Osteoblast (primary cell): ENCODE results near the gene OR7G1. TPM values are rescaled to one million over a fixed set of nuclear protein-coding genes. Genes with fewer than 3 reads are reported as not detected.

Experiments
- DNase-seq: peaks from one replicate; pipeline ENCODE4 v3.0.0; 2011; ENCODE audit warnings: low spot score, mixed read lengths; ENCODE audit not compliant: insufficient read length; ENCODE audit errors: missing footprints
- H2AFZ ChIP-seq: 2 replicates; pipeline ENCODE4 v1.6.0; 2011; ENCODE audit warnings: mild to moderate bottlenecking, low read length
- H3K27ac ChIP-seq: 2 replicates; pipeline ENCODE4 v1.5.1; 2011; ENCODE audit warnings: mild to moderate bottlenecking, low read depth, low read length, moderate library complexity
- H3K27me3 ChIP-seq: 2 replicates; pipeline ENCODE4 v1.6.0; 2012; ENCODE audit warnings: mild to moderate bottlenecking, control low read depth, inconsistent platforms, low read length, moderate library complexity; ENCODE audit not compliant: insufficient read depth
- H3K36me3 ChIP-seq: 2 replicates; pipeline ENCODE4 v1.5.1; 2011; ENCODE audit warnings: mild to moderate bottlenecking, low read length, control low read depth, moderate library complexity; ENCODE audit not compliant: insufficient read depth
- H3K4me1 ChIP-seq: 2 replicates; pipeline ENCODE4 v1.5.1; 2011; ENCODE audit warnings: mild to moderate bottlenecking, low read length, control low read depth, moderate library complexity; ENCODE audit not compliant: insufficient read depth
- H3K4me2 ChIP-seq: 2 replicates; pipeline ENCODE4 v1.6.0; 2011; ENCODE audit warnings: mild to moderate bottlenecking, low read length; ENCODE audit not compliant: insufficient read depth
- H3K4me3 ChIP-seq: fragments of 200-600 bp; sonication (generic); 3 replicates; pipeline ENCODE4 v1.5.1; 2012; ENCODE audit warnings: mild to moderate bottlenecking, low read length, inconsistent platforms; ENCODE audit not compliant: insufficient read depth
- H3K79me2 ChIP-seq: 2 replicates; pipeline ENCODE4 v1.6.0; 2012; ENCODE audit warnings: mild to moderate bottlenecking, low read length, control low read depth, inconsistent platforms; ENCODE audit not compliant: insufficient read depth
- H3K9me3 ChIP-seq: 2 replicates; pipeline ENCODE4 v1.5.1; 2011; ENCODE audit warnings: low read depth, low read length, control low read depth
- H4K20me1 ChIP-seq: 2 replicates; pipeline ENCODE4 v1.6.0; 2012; ENCODE audit warnings: mild to moderate bottlenecking, low read length, control low read depth; ENCODE audit not compliant: insufficient read depth
- total RNA-seq: library from RNA; depleted of rRNA; stranded (reverse); fragments of >200 nt; gene quantifications from 2 replicates; pipeline ENCODE4 v1.2.3, GENCODE V29; 2012
- TF ChIP-seq, protein P1 (sequence below): IDR thresholded peaks from 2 replicates; pipeline ENCODE4 v1.5.1; 2011; ENCODE audit warnings: mild to moderate bottlenecking, low read depth, low read length, moderate library complexity; ENCODE audit errors: extremely low read depth

Gene OR7G1
- total RNA-seq, 1 donor, result not detected

DNA sequence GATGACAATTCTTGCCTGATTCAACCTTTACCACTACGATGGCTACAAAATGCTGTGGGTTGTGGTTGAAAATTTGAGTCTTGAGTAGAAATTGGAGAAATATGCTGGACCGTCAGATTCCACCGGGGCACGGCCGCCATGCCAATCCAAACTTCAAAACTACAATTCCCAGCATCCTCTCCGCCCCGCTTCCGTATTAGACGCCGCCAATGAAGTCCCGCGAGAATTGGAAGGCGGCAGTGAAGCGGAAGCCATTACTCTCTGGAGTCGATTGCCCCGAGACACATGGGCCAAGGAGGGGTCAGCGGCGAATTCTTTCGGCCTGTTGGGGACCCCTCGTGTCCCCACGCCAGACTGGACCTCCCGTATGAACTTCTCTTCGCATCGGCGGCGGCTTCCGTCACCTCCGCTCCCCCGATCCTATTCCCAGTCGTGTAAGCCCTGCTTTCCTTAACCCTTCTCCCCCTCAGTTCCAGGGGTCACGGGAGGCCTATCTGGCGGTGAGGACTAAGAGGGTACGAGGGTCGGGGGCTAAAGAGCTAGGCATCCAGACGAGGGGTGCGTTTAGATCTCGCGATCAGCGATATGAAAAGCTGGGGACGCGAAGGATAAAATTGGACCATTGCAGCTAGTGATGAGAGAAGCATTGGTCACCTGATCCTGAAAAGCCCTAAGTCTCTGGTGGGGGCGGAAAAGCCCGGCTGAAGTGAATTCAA is 24.8 kb upstream of the OR7G1 start, which contains the start of gene ZNF317:
Gene ZNF317, plus strand, starts transcription at position 239 of the 716 bp plus-strand sequence. CDS start 15,620 bp downstream, outside the sequence.
- Histone ChIP-seq H3K79me2 (peaks cover 50% of the 10 kb centered on the region), H3K4me3 (peak within 1 kb of the TSS; percentile 87), H3K36me3 (no peaks in the 10 kb centered on the region), H3K4me1 (peaks cover 9% of the 10 kb centered on the region), H4K20me1 (peaks cover 3% of the 10 kb centered on the region), H3K4me2 (peak within 1 kb of the TSS; percentile 85), H3K27ac (peak within 1 kb of the TSS; percentile 87), H2AFZ (peak within 1 kb of the TSS; percentile 94), H3K9me3 (no peaks in the 10 kb centered on the region), H3K27me3 (no peaks in the 10 kb centered on the region)
- TF ChIP-seq, protein P1, sequence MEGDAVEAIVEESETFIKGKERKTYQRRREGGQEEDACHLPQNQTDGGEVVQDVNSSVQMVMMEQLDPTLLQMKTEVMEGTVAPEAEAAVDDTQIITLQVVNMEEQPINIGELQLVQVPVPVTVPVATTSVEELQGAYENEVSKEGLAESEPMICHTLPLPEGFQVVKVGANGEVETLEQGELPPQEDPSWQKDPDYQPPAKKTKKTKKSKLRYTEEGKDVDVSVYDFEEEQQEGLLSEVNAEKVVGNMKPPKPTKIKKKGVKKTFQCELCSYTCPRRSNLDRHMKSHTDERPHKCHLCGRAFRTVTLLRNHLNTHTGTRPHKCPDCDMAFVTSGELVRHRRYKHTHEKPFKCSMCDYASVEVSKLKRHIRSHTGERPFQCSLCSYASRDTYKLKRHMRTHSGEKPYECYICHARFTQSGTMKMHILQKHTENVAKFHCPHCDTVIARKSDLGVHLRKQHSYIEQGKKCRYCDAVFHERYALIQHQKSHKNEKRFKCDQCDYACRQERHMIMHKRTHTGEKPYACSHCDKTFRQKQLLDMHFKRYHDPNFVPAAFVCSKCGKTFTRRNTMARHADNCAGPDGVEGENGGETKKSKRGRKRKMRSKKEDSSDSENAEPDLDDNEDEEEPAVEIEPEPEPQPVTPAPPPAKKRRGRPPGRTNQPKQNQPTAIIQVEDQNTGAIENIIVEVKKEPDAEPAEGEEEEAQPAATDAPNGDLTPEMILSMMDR, result no peak
- DNase-seq, result peak; percentile 89

DNA sequence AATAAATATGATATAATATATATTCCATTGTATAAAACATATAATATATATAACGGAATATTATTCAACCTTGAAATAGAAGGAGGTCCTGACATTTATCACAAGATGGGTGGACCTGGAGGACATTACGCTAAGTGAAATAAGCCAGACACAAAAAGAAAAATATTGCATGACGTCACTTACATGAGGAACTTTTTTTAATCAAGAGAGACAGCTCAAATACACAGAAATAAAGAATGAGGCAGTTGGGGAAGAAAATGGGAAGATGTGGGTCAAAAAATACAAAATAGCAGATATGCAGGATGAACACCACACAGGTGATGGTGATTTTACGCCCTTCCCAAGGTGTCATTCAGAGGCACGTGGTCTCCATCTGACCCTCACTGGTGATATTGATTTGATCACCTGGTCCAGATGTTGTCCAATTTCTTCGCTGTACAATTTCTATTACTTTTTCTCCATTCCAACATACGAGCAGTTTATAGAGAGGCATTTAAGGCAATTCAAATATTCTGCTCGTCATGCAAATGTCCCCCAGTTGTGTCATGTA is 24.1 kb upstream of the OR7G1 start:
- DNase-seq, result no peak

DNA sequence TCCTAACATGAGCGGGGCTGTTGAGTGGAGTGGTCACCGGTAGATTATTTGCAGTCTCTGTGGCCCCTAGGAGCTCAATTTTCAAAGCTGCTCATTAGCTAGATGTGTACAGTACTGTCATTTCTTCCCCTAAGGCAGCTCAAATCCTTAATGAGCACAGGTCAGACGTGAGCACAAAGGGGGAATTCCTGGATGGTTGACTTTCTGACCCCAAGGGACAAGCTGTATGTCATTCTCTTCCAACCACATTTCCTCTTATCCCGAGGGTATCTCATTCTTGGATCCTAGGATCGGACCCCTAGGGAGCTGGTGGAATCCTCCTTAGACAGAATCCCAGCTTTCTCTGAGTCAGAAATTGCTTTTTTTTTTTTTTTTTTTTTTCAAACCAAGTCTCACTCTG is 16.9 kb upstream of the OR7G1 start:
- Histone ChIP-seq H3K36me3 (no peaks in the 10 kb centered on the region), H3K79me2 (no peaks in the 10 kb centered on the region), H3K4me3 (no peak overlapping the region), H4K20me1 (no peaks in the 10 kb centered on the region), H3K4me1 (no peaks in the 10 kb centered on the region), H2AFZ (no peak overlapping the region), H3K4me2 (no peak overlapping the region), H3K27me3 (no peaks in the 10 kb centered on the region), H3K9me3 (no peaks in the 10 kb centered on the region), H3K27ac (no peak overlapping the region)
- TF ChIP-seq, protein P1, result no peak
- DNase-seq, result no peak

More for the DNA sequence above, 24.1 kb upstream of the OR7G1 start:
- no peaks in the 10 kb centered on the region for H3K36me3 ChIP-seq
- H3K4me1 ChIP-seq, result peaks cover 9% of the 10 kb centered on the region
- H2AFZ ChIP-seq, result peak overlapping the region; percentile 94
- TF ChIP-seq, protein P1, result no peak
- peaks cover 3% of the 10 kb centered on the region for H4K20me1 ChIP-seq
- peak overlapping the region; percentile 87 for H3K27ac ChIP-seq
- no peaks in the 10 kb centered on the region for H3K27me3 ChIP-seq
- no peaks in the 10 kb centered on the region for H3K9me3 ChIP-seq
- peaks cover 44% of the 10 kb centered on the region for H3K79me2 ChIP-seq
- H3K4me2 ChIP-seq, result peak overlapping the region; percentile 85
- peak overlapping the region; percentile 87 for H3K4me3 ChIP-seq

DNA sequence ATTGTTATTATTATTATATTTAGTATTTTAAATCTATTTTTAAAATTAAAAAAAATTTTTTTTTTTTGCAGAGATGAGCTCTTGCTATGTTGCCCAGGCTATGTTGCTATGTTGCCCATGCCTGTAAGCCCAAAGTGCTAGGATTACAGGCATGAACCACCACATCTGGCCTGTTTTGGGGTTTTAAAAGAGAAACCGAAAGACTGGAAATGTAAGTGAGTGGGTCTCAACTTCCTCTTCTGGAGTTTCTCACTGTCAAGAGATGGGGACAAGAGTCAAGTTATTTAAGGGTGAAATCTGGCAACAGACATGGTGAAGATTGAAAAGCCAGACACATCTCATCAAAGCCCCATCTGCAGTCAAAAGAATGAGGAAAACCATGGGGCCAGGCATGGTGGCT is 15.4 kb upstream of the OR7G1 start:
- no peak overlapping the region for H3K27ac ChIP-seq
- TF ChIP-seq, protein P1, result no peak
- no peaks in the 10 kb centered on the region for H3K9me3 ChIP-seq
- DNase-seq, result no peak
- H3K36me3 ChIP-seq, result no peaks in the 10 kb centered on the region
- no peaks in the 10 kb centered on the region for H3K79me2 ChIP-seq
- H3K4me2 ChIP-seq, result no peak overlapping the region
- H3K4me1 ChIP-seq, result no peaks in the 10 kb centered on the region
- no peaks in the 10 kb centered on the region for H4K20me1 ChIP-seq
- H3K27me3 ChIP-seq, result no peaks in the 10 kb centered on the region
- H2AFZ ChIP-seq, result no peak overlapping the region
- H3K4me3 ChIP-seq, result no peak overlapping the region
